Measurements from ENCODE around the gene MYH9. TPM values are rescaled to one million over a fixed set of nuclear protein-coding genes. Genes with fewer than 3 reads are reported as not detected.

The MYH9 gene
- total RNA-seq, 1 experiment from 2014 or later: 258 TPM

- CTCF ChIA-PET: interaction anchor here (1.7 kb wide), 1 partner anchor 9 kb away, joined by 4 read pairs; no protein-coding TSS in a partner anchor
- intact Hi-C loops (cut with micrococcal nuclease): no loop called here
- no TSS peak for BruUV-seq (replicated peaks)
Measured at GRCh38 chr22:36343720-36344105, 44.1 kb downstream of the MYH9 start.

More at GRCh38 chr22:36343720-36344105, 44.1 kb downstream of the MYH9 start:
- DNase-seq (ENCODE audit: low read depth, low spot score) (no peak), ATAC-seq (no peak)
- no peak overlapping the region for H3K9ac ChIP-seq (ENCODE audit: low read length)
- no peaks in the 10 kb centered on the region for H3K9me2 ChIP-seq (ENCODE audit: insufficient read depth)
- H3K4me2 ChIP-seq (ENCODE audit: low read length): no peak overlapping the region
- no peak for TF ChIP-seq EZH2 (IDR thresholded peaks at IDR 0.05)
- TF ChIP-seq ELF1 (IDR thresholded peaks at IDR 0.05; ENCODE audit: borderline replicate concordance, low read depth): no peak
- no peak for TF ChIP-seq SP1 (IDR thresholded peaks at IDR 0.05; ENCODE audit: low read depth)
- no peak for TF ChIP-seq SRF (IDR thresholded peaks at IDR 0.05; ENCODE audit: low read depth)
- no peak for TF ChIP-seq REST (IDR thresholded peaks at IDR 0.05; ENCODE audit: low read depth)
- no peak for TF ChIP-seq EZH2phosphoT487 (IDR thresholded peaks at IDR 0.05; ENCODE audit: borderline replicate concordance)
- TF ChIP-seq CEBPB (IDR thresholded peaks at IDR 0.05; ENCODE audit: low read depth): no peak
- TF ChIP-seq ZFX (IDR thresholded peaks at IDR 0.05): no peak
- no peak for TF ChIP-seq JUND (IDR thresholded peaks at IDR 0.05)
- H3K4me3 ChIP-seq (replicated peaks in 1 of 2; ENCODE audit: low read depth in 1 of 2, low read length in 2 of 2): no peak overlapping the region
- H4K20me1 ChIP-seq (ENCODE audit: insufficient read depth): no peaks in the 10 kb centered on the region
- H3K4me1 ChIP-seq (ENCODE audit: control insufficient read depth in 1 of 2, insufficient read depth in 2 of 2, low read length in 2 of 2): peaks cover 0 to under 1% of the 10 kb centered on the region in 2 experiments; a peak in 1 of 4 replicates
- H2AFZ ChIP-seq (ENCODE audit: low read depth, low read length, poor library complexity, severe bottlenecking): no peak overlapping the region
- H3K9me3 ChIP-seq (ENCODE audit: control insufficient read depth in 1 of 2, insufficient read depth in 1 of 2, low read depth in 1 of 2, low read length in 2 of 2): no peaks in the 10 kb centered on the region
- ChIA-PET RAD21 (ENCODE audit: low non-redundant PET in 1 of 2, low total read pairs in 2 of 2, uncharacterized antibody in 2 of 2, unreplicated experiment in 2 of 2) (no interaction called here), POLR2A (interaction anchor here (0.6 kb wide), 1 partner anchor 139 kb away, joined by 4 read pairs; no protein-coding TSS in a partner anchor)
- no peaks in the 10 kb centered on the region for H3K27me3 ChIP-seq (ENCODE audit: insufficient read depth, low read length)
- peaks cover 28 to 39% of the 10 kb centered on the region in 2 experiments; a peak in 3 of 4 replicates for H3K36me3 ChIP-seq (ENCODE audit: control insufficient read depth in 1 of 2, insufficient read depth in 2 of 2, low read length in 2 of 2)
- H3K27ac ChIP-seq (ENCODE audit: low read depth, low read length): no peak overlapping the region
- peaks cover 96% of the 10 kb centered on the region for H3K79me2 ChIP-seq (ENCODE audit: insufficient read depth, low read length)

Data from HCT116 (cell line).